ENCODE data around the gene PCSK4.
"Not testable (repeated sequence)": the region's sequence is repeated elsewhere in the genome, so short reads cannot be mapped to it uniquely, and the experiment has no call there.

Gene PCSK4

GRCh38 chr19:1530856-1531255 lies 40.7 kb upstream of the PCSK4 start:
- WGBS, 2 donors (ENCODE audit: extremely low coverage in 2 of 2, insufficient read length in 2 of 2, insufficient replicate concordance in 1 of 2), result no CpG with 5 or more reads among the region's 11 CpGs
- not testable (repeated sequence) for H3K4me3 ChIP-seq (ENCODE audit: low read length in 2 of 2); H2BK12ac ChIP-seq (ENCODE audit: low read length); H3K9me3 ChIP-seq (replicated peaks in 1 of 2; ENCODE audit: control insufficient read depth in 2 of 2, insufficient read depth in 1 of 2, low read depth in 1 of 2, low read length in 2 of 2); H3K79me1 ChIP-seq (ENCODE audit: low read depth, low read length); H3K18ac ChIP-seq (ENCODE audit: low read length); H2BK15ac ChIP-seq (ENCODE audit: low read length); H2BK120ac ChIP-seq (ENCODE audit: low read depth, low read length); H2AK5ac ChIP-seq (ENCODE audit: low read depth, low read length); H3K4ac ChIP-seq (ENCODE audit: low read length); H3K4me1 ChIP-seq (ENCODE audit: control insufficient read depth in 2 of 2, insufficient read depth in 1 of 2, low read depth in 1 of 2, low read length in 2 of 2); H3K36me3 ChIP-seq (replicated peaks in 1 of 2; ENCODE audit: control insufficient read depth in 2 of 2, insufficient read depth in 2 of 2, low read length in 2 of 2); H2BK5ac ChIP-seq (ENCODE audit: low read length); H3K9ac ChIP-seq (ENCODE audit: low read depth, low read length, poor library complexity); H4K91ac ChIP-seq (ENCODE audit: low read depth, low read length, poor library complexity); H3K27me3 ChIP-seq (ENCODE audit: control insufficient read depth in 3 of 3, insufficient read depth in 3 of 3, low read depth in 1 of 3, low read length in 3 of 3); DNase-seq (ENCODE audit: low spot score); H3K14ac ChIP-seq (ENCODE audit: low read length); H3K27ac ChIP-seq (replicated peaks; ENCODE audit: low read length); H3K4me2 ChIP-seq (ENCODE audit: insufficient read depth, low read length, poor library complexity, severe bottlenecking); H4K8ac ChIP-seq (ENCODE audit: low read depth, low read length); H3K23ac ChIP-seq (ENCODE audit: low read depth, low read length, poor library complexity); H2AFZ ChIP-seq (ENCODE audit: low read length)

GRCh38 chr19:1529430-1529816 lies 39.3 kb upstream of the PCSK4 start:
- no peak overlapping the region for H4K91ac ChIP-seq (ENCODE audit: low read depth, low read length, poor library complexity)

DNA sequence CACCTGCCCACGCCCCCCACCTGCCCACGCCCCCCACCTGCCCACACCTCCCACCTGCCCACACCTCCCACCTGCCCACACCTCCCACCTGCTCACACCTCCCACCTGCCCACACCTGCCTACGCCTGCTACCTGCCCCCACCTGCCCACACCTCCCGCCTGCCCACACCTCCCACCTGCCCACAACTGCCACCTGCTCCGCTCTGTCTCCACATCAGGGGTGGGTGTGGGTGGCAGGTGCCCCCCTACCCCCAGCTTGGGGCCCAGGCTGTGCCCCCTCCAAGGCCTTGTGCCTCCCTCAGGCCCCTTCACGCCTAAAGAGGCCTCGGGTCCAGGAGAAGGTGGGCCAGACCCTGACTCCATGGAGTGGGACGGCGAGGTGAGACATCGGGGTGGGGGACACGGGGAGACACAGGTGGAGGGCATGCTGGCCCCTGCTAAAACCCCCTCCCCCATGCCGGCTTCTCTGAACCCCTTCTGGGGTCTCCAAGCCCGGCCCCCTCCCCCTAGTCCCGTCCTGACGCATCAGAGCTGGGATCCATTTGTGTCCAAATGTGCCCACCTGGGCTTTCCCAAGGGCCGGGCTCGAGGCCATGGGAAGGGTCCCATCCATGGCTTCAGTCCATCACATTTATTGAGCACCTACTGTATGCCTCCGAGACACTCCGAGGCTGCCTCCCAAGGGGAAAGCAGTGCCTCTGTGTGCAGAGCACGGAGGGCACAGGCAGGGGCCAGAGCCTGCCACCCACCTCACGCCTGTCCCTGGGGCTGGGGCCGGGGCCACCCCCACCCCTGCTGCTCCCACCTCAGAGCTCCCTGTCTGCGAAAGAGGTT lies 38.7 kb upstream of the PCSK4 start:
- no peak for DNase-seq (ENCODE audit: low spot score)
- Histone ChIP-seq H3K9ac (ENCODE audit: low read depth, low read length, poor library complexity) (peak overlapping the region; percentile 60), H4K8ac (ENCODE audit: low read depth, low read length) (peak overlapping the region; percentile 65), H3K79me1 (ENCODE audit: low read depth, low read length) (peaks cover 2% of the 10 kb centered on the region), H3K4ac (ENCODE audit: low read length) (no peak overlapping the region), H2AFZ (ENCODE audit: low read length) (no peak overlapping the region), H3K23ac (ENCODE audit: low read depth, low read length, poor library complexity) (peak overlapping the region; percentile 10), H3K9me3 (replicated peaks in 1 of 2; ENCODE audit: control insufficient read depth in 2 of 2, insufficient read depth in 1 of 2, low read depth in 1 of 2, low read length in 2 of 2) (peaks cover 0 to 5% of the 10 kb centered on the region in 2 donors), H2BK5ac (ENCODE audit: low read length) (peak overlapping the region; percentile 82), H2BK15ac (ENCODE audit: low read length) (no peak overlapping the region), H4K91ac (ENCODE audit: low read depth, low read length, poor library complexity) (no peak overlapping the region), H3K27ac (replicated peaks; ENCODE audit: low read length) (no peak overlapping the region), H3K18ac (ENCODE audit: low read length) (peak overlapping the region; percentile 71), H3K4me1 (ENCODE audit: control insufficient read depth in 2 of 2, insufficient read depth in 1 of 2, low read depth in 1 of 2, low read length in 2 of 2) (peaks cover 4 to 6% of the 10 kb centered on the region in 2 donors), H3K4me3 (ENCODE audit: low read length in 2 of 2) (no peak overlapping the region), H3K4me2 (ENCODE audit: insufficient read depth, low read length, poor library complexity, severe bottlenecking) (no peak overlapping the region), H2AK5ac (ENCODE audit: low read depth, low read length) (peak overlapping the region; percentile 70), H2BK12ac (ENCODE audit: low read length) (peak overlapping the region; percentile 66), H3K27me3 (ENCODE audit: control insufficient read depth in 3 of 3, insufficient read depth in 3 of 3, low read depth in 1 of 3, low read length in 3 of 3) (peaks cover 8 to 26% (median 20%) of the 10 kb centered on the region in 3 experiments), H2BK120ac (ENCODE audit: low read depth, low read length) (no peak overlapping the region), H3K36me3 (replicated peaks in 1 of 2; ENCODE audit: control insufficient read depth in 2 of 2, insufficient read depth in 2 of 2, low read length in 2 of 2) (no peaks in the 10 kb centered on the region), H3K14ac (ENCODE audit: low read length) (no peak overlapping the region)
- no CpG with 5 or more reads among the region's 23 CpGs for WGBS, 2 donors (ENCODE audit: extremely low coverage in 2 of 2, insufficient read length in 2 of 2, insufficient replicate concordance in 1 of 2)

More at GRCh38 chr19:1529430-1529816, 39.3 kb upstream of the PCSK4 start:
- H3K4ac ChIP-seq (ENCODE audit: low read length), result no peak overlapping the region
- no peak for DNase-seq (ENCODE audit: low spot score)
- peak overlapping the region; percentile 66 for H2BK12ac ChIP-seq (ENCODE audit: low read length)
- no peaks in the 10 kb centered on the region for H3K36me3 ChIP-seq (replicated peaks in 1 of 2; ENCODE audit: control insufficient read depth in 2 of 2, insufficient read depth in 2 of 2, low read length in 2 of 2)
- no peak overlapping the region for H2AFZ ChIP-seq (ENCODE audit: low read length)
- peak overlapping the region; percentile 70 for H2AK5ac ChIP-seq (ENCODE audit: low read depth, low read length)
- H3K14ac ChIP-seq (ENCODE audit: low read length), result no peak overlapping the region
- H3K23ac ChIP-seq (ENCODE audit: low read depth, low read length, poor library complexity), result peak overlapping the region; percentile 10
- H3K27ac ChIP-seq (replicated peaks; ENCODE audit: low read length), result no peak overlapping the region
- H3K4me3 ChIP-seq (ENCODE audit: low read length in 2 of 2), result no peak overlapping the region
- no peak overlapping the region for H2BK120ac ChIP-seq (ENCODE audit: low read depth, low read length)
- H2BK15ac ChIP-seq (ENCODE audit: low read length), result no peak overlapping the region
- no peak overlapping the region for H3K4me2 ChIP-seq (ENCODE audit: insufficient read depth, low read length, poor library complexity, severe bottlenecking)
- H3K9me3 ChIP-seq (replicated peaks in 1 of 2; ENCODE audit: control insufficient read depth in 2 of 2, insufficient read depth in 1 of 2, low read depth in 1 of 2, low read length in 2 of 2), result peaks cover 0 to 4% of the 10 kb centered on the region in 2 donors
- H3K18ac ChIP-seq (ENCODE audit: low read length), result peak overlapping the region; percentile 71
- no peak overlapping the region for H3K9ac ChIP-seq (ENCODE audit: low read depth, low read length, poor library complexity)
- peaks cover under 1 to 3% of the 10 kb centered on the region in 2 donors for H3K4me1 ChIP-seq (ENCODE audit: control insufficient read depth in 2 of 2, insufficient read depth in 1 of 2, low read depth in 1 of 2, low read length in 2 of 2)
- no CpG with 5 or more reads among the region's 16 CpGs for WGBS, 2 donors (ENCODE audit: extremely low coverage in 2 of 2, insufficient read length in 2 of 2, insufficient replicate concordance in 1 of 2)
- peak overlapping the region; percentile 82 for H2BK5ac ChIP-seq (ENCODE audit: low read length)
- peaks cover 2% of the 10 kb centered on the region for H3K79me1 ChIP-seq (ENCODE audit: low read depth, low read length)
- H4K8ac ChIP-seq (ENCODE audit: low read depth, low read length), result no peak overlapping the region
- H3K27me3 ChIP-seq (ENCODE audit: control insufficient read depth in 3 of 3, insufficient read depth in 3 of 3, low read depth in 1 of 3, low read length in 3 of 3), result peaks cover 5 to 22% (median 15%) of the 10 kb centered on the region in 3 experiments

DNA sequence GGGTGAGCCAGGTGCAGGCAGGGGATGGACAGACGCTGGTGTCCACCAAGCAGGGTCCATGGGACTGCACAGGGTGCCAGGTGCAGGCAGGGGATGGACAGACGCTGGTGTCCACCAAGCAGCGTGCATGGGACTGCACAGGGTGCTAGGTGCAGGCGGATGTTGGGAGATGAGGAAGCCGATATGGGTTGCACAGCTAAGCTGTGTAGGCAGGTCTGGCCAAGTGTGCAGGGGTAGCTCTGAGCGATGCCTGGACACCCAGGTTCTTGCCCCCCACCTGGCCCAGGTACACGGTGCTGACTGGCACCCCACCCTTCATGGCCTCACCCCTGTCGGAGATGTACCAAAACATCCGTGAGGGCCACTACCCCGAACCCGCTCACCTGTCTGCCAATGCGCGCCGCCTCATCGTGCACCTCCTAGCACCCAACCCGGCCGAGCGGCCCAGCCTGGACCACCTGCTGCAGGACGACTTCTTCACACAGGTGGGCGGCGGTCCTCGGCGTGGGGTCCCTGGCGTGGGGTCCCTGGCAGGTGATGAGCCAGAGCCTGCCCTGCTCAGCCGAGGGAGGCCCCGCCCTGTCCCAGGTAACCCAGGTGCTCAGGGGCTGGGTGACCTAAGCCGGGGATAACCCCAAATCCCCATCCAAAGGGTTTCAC lies 37.6 kb upstream of the PCSK4 start:
- WGBS, 2 donors (ENCODE audit: extremely low coverage in 2 of 2, insufficient read length in 2 of 2, insufficient replicate concordance in 1 of 2), result no CpG with 5 or more reads among the region's 27 CpGs
- Histone ChIP-seq H3K23ac (ENCODE audit: low read depth, low read length, poor library complexity) (peak overlapping the region; percentile 65), H3K4ac (ENCODE audit: low read length) (no peak overlapping the region), H2AFZ (ENCODE audit: low read length) (no peak overlapping the region), H3K36me3 (replicated peaks in 1 of 2; ENCODE audit: control insufficient read depth in 2 of 2, insufficient read depth in 2 of 2, low read length in 2 of 2) (no peaks in the 10 kb centered on the region), H4K8ac (ENCODE audit: low read depth, low read length) (no peak overlapping the region), H3K18ac (ENCODE audit: low read length) (peak overlapping the region; percentile 17), H3K27me3 (ENCODE audit: control insufficient read depth in 3 of 3, insufficient read depth in 3 of 3, low read depth in 1 of 3, low read length in 3 of 3) (peaks cover 8 to 36% (median 29%) of the 10 kb centered on the region in 3 experiments), H3K27ac (replicated peaks; ENCODE audit: low read length) (no peak overlapping the region), H3K9ac (ENCODE audit: low read depth, low read length, poor library complexity) (peak overlapping the region; percentile 44), H2BK12ac (ENCODE audit: low read length) (no peak overlapping the region), H2AK5ac (ENCODE audit: low read depth, low read length) (peak overlapping the region; percentile 75), H3K4me1 (ENCODE audit: control insufficient read depth in 2 of 2, insufficient read depth in 1 of 2, low read depth in 1 of 2, low read length in 2 of 2) (peaks cover 4 to 6% of the 10 kb centered on the region in 2 donors), H3K9me3 (replicated peaks in 1 of 2; ENCODE audit: control insufficient read depth in 2 of 2, insufficient read depth in 1 of 2, low read depth in 1 of 2, low read length in 2 of 2) (peaks cover 0 to 5% of the 10 kb centered on the region in 2 donors), H3K14ac (ENCODE audit: low read length) (peak overlapping the region; percentile 47), H4K91ac (ENCODE audit: low read depth, low read length, poor library complexity) (no peak overlapping the region), H2BK15ac (ENCODE audit: low read length) (no peak overlapping the region), H2BK5ac (ENCODE audit: low read length) (no peak overlapping the region), H2BK120ac (ENCODE audit: low read depth, low read length) (no peak overlapping the region), H3K4me3 (ENCODE audit: low read length in 2 of 2) (no peak overlapping the region), H3K79me1 (ENCODE audit: low read depth, low read length) (peaks cover 2% of the 10 kb centered on the region), H3K4me2 (ENCODE audit: insufficient read depth, low read length, poor library complexity, severe bottlenecking) (no peak overlapping the region)
- no peak for DNase-seq (ENCODE audit: low spot score)
